Stimulated activated CD8-positive, alpha-beta memory T cell treated with anti-CD3 and anti-CD28 coated beads, Interleukin-7, amount 100 ng/mL, for 24 hours (primary cell): ENCODE results near the gene SYNDIG1.
"Not testable (repeated sequence)": the region's sequence is repeated elsewhere in the genome, so short reads cannot be mapped to it uniquely, and the experiment has no call there.

Source experiments
- DNase-seq: peaks from one replicate; pipeline ENCODE4 v3.0.0-alpha.2; 2020; ENCODE audit warnings: low read depth

SYNDIG1 gene

GRCh38 chr20:24493661-24494459 lies 24.4 kb downstream of the SYNDIG1 start:
- DNase-seq, result no peak

GRCh38 chr20:24494460-24494920 lies 25.1 kb downstream of the SYNDIG1 start:
- DNase-seq, result no peak

- DNase-seq, result no peak
Observed at GRCh38 chr20:24495266-24495665, 25.8 kb downstream of the SYNDIG1 start.

GRCh38 chr20:24497851-24498250 lies 28.4 kb downstream of the SYNDIG1 start:
- no peak for DNase-seq

GRCh38 chr20:24498641-24499040 lies 29.2 kb downstream of the SYNDIG1 start:
- no peak for DNase-seq

GRCh38 chr20:24499472-24499871 lies 30.0 kb downstream of the SYNDIG1 start:
- no peak for DNase-seq

- no peak for DNase-seq
Observed at GRCh38 chr20:24501764-24502556, 32.5 kb downstream of the SYNDIG1 start.

GRCh38 chr20:24502661-24503060 lies 33.2 kb downstream of the SYNDIG1 start:
- no peak for DNase-seq

- no peak for DNase-seq
Observed at GRCh38 chr20:24503352-24503931, 34.0 kb downstream of the SYNDIG1 start.

- no peak for DNase-seq
Observed at GRCh38 chr20:24504331-24505285, 35.2 kb downstream of the SYNDIG1 start.

- no peak for DNase-seq
Observed at GRCh38 chr20:24506146-24506545, 36.7 kb downstream of the SYNDIG1 start.

- no peak for DNase-seq
Observed at GRCh38 chr20:24506696-24507095, 37.3 kb downstream of the SYNDIG1 start.

- no peak for DNase-seq
Observed at GRCh38 chr20:24507182-24507853, 37.9 kb downstream of the SYNDIG1 start.

GRCh38 chr20:24512441-24512840 lies 43.0 kb downstream of the SYNDIG1 start:
- DNase-seq, result not testable (repeated sequence)

GRCh38 chr20:24518515-24518914 lies 49.1 kb downstream of the SYNDIG1 start:
- DNase-seq, result no peak

- no peak for DNase-seq
Observed at GRCh38 chr20:24519476-24519875, 50.0 kb downstream of the SYNDIG1 start.

- no peak for DNase-seq
Observed at GRCh38 chr20:24521032-24521431, 51.6 kb downstream of the SYNDIG1 start.

- DNase-seq, result no peak
Observed at GRCh38 chr20:24522452-24523330, 53.3 kb downstream of the SYNDIG1 start.

GRCh38 chr20:24523661-24524060 lies 54.2 kb downstream of the SYNDIG1 start:
- DNase-seq, result no peak
